Measurements from ENCODE around the gene MED12L.

DNA sequence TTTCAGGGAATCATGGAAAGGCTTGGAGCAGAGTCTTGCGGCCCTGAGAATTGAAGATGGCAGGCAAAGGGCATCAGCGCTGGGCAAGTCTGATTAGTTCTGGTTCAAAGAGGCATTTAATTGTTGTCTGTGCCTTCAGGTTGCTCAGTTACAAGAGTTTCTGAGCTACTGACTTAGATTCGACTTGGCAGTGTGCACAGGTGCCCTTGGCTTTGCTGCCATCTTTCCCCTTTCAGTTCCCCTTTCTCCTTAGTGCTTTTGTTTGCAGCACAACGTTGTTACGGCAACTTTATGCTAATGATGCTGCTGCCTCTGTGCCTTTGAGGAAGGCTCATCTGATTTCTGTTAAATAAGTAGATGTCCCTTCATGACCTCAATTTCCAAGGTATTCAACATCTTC, 180.4 kb downstream of the MED12L start:
- TF ChIP-seq CTCF (IDR thresholded peaks at IDR 0.05) (no peak), POLR2A (IDR thresholded peaks at IDR 0.05) (no peak)

Data from thyroid gland (tissue), 4 donors.